ENCODE measurements around the gene EXOSC9. TPM values are rescaled to one million over a fixed set of nuclear protein-coding genes. Genes with fewer than 3 reads are reported as not detected.

Gene EXOSC9
- total and polyA plus RNA-seq, 2 experiments from 2014 or later: 71.9 to 105 TPM

DNA sequence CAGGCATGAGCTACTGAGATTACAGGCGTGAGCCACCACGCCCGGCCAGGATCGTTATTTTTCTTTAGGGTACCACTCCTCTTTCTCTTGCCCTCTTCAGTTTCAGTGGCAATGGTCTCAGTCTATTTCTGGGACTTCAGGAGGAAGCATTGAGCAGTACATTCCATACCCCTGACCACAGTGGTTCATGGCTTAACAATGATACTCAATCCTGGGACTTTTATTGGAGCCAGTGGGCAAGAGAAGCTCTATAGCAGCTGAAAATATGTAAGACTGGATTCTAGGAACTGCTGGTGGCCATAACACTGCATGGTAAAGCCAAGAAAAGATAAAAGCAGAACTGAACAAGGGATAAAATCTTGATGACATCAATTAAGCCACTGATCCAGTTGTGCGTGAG lies 28.4 kb downstream of the EXOSC9 start:
- TF ChIP-seq, protein P1, sequence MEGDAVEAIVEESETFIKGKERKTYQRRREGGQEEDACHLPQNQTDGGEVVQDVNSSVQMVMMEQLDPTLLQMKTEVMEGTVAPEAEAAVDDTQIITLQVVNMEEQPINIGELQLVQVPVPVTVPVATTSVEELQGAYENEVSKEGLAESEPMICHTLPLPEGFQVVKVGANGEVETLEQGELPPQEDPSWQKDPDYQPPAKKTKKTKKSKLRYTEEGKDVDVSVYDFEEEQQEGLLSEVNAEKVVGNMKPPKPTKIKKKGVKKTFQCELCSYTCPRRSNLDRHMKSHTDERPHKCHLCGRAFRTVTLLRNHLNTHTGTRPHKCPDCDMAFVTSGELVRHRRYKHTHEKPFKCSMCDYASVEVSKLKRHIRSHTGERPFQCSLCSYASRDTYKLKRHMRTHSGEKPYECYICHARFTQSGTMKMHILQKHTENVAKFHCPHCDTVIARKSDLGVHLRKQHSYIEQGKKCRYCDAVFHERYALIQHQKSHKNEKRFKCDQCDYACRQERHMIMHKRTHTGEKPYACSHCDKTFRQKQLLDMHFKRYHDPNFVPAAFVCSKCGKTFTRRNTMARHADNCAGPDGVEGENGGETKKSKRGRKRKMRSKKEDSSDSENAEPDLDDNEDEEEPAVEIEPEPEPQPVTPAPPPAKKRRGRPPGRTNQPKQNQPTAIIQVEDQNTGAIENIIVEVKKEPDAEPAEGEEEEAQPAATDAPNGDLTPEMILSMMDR (conservative IDR thresholded peaks at IDR 0.05; ENCODE audit: low read depth in 2 of 2): no peak
- no peak for TF ChIP-seq ZNF331 (CRISPR knock-in tag; IDR thresholded peaks at IDR 0.05; ENCODE audit: low read depth)
- no peak for TF ChIP-seq EZH2phosphoT487 (IDR thresholded peaks at IDR 0.05; ENCODE audit: unreplicated experiment)
- no peak for TF ChIP-seq ZNF114 (CRISPR knock-in tag; IDR thresholded peaks at IDR 0.05)
- TF ChIP-seq, protein P2, sequence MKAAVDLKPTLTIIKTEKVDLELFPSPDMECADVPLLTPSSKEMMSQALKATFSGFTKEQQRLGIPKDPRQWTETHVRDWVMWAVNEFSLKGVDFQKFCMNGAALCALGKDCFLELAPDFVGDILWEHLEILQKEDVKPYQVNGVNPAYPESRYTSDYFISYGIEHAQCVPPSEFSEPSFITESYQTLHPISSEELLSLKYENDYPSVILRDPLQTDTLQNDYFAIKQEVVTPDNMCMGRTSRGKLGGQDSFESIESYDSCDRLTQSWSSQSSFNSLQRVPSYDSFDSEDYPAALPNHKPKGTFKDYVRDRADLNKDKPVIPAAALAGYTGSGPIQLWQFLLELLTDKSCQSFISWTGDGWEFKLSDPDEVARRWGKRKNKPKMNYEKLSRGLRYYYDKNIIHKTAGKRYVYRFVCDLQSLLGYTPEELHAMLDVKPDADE (IDR thresholded peaks at IDR 0.05): no peak
- TF ChIP-seq, protein P3, sequence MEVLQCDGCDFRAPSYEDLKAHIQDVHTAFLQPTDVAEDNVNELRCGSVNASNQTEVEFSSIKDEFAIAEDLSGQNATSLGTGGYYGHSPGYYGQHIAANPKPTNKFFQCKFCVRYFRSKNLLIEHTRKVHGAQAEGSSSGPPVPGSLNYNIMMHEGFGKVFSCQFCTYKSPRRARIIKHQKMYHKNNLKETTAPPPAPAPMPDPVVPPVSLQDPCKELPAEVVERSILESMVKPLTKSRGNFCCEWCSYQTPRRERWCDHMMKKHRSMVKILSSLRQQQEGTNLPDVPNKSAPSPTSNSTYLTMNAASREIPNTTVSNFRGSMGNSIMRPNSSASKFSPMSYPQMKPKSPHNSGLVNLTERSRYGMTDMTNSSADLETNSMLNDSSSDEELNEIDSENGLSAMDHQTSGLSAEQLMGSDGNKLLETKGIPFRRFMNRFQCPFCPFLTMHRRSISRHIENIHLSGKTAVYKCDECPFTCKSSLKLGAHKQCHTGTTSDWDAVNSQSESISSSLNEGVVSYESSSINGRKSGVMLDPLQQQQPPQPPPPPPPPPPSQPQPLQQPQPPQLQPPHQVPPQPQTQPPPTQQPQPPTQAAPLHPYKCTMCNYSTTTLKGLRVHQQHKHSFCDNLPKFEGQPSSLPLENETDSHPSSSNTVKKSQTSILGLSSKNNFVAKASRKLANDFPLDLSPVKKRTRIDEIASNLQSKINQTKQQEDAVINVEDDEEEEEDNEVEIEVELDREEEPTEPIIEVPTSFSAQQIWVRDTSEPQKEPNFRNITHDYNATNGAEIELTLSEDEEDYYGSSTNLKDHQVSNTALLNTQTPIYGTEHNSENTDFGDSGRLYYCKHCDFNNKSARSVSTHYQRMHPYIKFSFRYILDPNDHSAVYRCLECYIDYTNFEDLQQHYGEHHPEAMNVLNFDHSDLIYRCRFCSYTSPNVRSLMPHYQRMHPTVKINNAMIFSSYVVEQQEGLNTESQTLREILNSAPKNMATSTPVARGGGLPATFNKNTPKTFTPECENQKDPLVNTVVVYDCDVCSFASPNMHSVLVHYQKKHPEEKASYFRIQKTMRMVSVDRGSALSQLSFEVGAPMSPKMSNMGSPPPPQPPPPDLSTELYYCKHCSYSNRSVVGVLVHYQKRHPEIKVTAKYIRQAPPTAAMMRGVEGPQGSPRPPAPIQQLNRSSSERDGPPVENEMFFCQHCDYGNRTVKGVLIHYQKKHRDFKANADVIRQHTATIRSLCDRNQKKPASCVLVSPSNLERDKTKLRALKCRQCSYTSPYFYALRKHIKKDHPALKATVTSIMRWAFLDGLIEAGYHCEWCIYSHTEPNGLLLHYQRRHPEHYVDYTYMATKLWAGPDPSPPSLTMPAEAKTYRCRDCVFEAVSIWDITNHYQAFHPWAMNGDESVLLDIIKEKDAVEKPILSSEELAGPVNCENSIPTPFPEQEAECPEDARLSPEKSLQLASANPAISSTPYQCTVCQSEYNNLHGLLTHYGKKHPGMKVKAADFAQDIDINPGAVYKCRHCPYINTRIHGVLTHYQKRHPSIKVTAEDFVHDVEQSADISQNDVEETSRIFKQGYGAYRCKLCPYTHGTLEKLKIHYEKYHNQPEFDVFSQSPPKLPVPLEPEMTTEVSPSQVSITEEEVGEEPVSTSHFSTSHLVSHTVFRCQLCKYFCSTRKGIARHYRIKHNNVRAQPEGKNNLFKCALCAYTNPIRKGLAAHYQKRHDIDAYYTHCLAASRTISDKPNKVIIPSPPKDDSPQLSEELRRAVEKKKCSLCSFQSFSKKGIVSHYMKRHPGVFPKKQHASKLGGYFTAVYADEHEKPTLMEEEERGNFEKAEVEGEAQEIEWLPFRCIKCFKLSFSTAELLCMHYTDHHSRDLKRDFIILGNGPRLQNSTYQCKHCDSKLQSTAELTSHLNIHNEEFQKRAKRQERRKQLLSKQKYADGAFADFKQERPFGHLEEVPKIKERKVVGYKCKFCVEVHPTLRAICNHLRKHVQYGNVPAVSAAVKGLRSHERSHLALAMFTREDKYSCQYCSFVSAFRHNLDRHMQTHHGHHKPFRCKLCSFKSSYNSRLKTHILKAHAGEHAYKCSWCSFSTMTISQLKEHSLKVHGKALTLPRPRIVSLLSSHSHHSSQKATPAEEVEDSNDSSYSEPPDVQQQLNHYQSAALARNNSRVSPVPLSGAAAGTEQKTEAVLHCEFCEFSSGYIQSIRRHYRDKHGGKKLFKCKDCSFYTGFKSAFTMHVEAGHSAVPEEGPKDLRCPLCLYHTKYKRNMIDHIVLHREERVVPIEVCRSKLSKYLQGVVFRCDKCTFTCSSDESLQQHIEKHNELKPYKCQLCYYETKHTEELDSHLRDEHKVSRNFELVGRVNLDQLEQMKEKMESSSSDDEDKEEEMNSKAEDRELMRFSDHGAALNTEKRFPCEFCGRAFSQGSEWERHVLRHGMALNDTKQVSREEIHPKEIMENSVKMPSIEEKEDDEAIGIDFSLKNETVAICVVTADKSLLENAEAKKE (CRISPR knock-in tag; IDR thresholded peaks at IDR 0.05): no peak
- TF ChIP-seq EZH2 (IDR thresholded peaks at IDR 0.05; ENCODE audit: low read depth, unreplicated experiment): no peak
- TF ChIP-seq, protein P4, sequence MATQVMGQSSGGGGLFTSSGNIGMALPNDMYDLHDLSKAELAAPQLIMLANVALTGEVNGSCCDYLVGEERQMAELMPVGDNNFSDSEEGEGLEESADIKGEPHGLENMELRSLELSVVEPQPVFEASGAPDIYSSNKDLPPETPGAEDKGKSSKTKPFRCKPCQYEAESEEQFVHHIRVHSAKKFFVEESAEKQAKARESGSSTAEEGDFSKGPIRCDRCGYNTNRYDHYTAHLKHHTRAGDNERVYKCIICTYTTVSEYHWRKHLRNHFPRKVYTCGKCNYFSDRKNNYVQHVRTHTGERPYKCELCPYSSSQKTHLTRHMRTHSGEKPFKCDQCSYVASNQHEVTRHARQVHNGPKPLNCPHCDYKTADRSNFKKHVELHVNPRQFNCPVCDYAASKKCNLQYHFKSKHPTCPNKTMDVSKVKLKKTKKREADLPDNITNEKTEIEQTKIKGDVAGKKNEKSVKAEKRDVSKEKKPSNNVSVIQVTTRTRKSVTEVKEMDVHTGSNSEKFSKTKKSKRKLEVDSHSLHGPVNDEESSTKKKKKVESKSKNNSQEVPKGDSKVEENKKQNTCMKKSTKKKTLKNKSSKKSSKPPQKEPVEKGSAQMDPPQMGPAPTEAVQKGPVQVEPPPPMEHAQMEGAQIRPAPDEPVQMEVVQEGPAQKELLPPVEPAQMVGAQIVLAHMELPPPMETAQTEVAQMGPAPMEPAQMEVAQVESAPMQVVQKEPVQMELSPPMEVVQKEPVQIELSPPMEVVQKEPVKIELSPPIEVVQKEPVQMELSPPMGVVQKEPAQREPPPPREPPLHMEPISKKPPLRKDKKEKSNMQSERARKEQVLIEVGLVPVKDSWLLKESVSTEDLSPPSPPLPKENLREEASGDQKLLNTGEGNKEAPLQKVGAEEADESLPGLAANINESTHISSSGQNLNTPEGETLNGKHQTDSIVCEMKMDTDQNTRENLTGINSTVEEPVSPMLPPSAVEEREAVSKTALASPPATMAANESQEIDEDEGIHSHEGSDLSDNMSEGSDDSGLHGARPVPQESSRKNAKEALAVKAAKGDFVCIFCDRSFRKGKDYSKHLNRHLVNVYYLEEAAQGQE (IDR thresholded peaks at IDR 0.05; ENCODE audit: unreplicated experiment): no peak
- no peak for TF ChIP-seq NANOG (IDR thresholded peaks at IDR 0.05; ENCODE audit: borderline replicate concordance)
- TF ChIP-seq POLR2AphosphoS5 (IDR thresholded peaks at IDR 0.05; ENCODE audit: low read depth): no peak
- no peak for TF ChIP-seq JUNB (IDR thresholded peaks at IDR 0.05; ENCODE audit: unreplicated experiment)
- no peak for TF ChIP-seq CREB1 (CRISPR knock-in tag; IDR thresholded peaks at IDR 0.05; ENCODE audit: low read depth)
- no peak for TF ChIP-seq STAT1 (IDR thresholded peaks at IDR 0.05; ENCODE audit: unreplicated experiment)
- H3K27me3 Mint-ChIP-seq (ENCODE audit: insufficient read depth, low read depth, poor library complexity): no peaks in the 10 kb centered on the region
- DNase-seq (ENCODE audit: low spot score): no peak

More for the DNA sequence above, 28.4 kb downstream of the EXOSC9 start:
- H3K4me2 ChIP-seq: no peak overlapping the region
- no peaks in the 10 kb centered on the region for H3K9me3 Mint-ChIP-seq
- H3K27me3 ChIP-seq (ENCODE audit: insufficient read depth): no peaks in the 10 kb centered on the region
- no peak for ATAC-seq
- H2AFZ ChIP-seq: no peak overlapping the region
- H3K4me3 ChIP-seq: no peak overlapping the region
- H3K9me2 ChIP-seq (ENCODE audit: insufficient read depth): no peaks in the 10 kb centered on the region
- H3K27ac Mint-ChIP-seq: no peak overlapping the region
- no peaks in the 10 kb centered on the region for H3K4me1 Mint-ChIP-seq
- H3K36me3 ChIP-seq (ENCODE audit: insufficient read depth): no peaks in the 10 kb centered on the region
- no peaks in the 10 kb centered on the region for H3F3A ChIP-seq (replicated peaks; ENCODE audit: low read depth)
- no peaks in the 10 kb centered on the region for H3K36me3 Mint-ChIP-seq (ENCODE audit: low read depth)
- no peaks in the 10 kb centered on the region for H4K20me1 ChIP-seq (replicated peaks; ENCODE audit: insufficient read depth)
- H3K79me2 ChIP-seq (replicated peaks; ENCODE audit: insufficient read depth): no peaks in the 10 kb centered on the region
- H3K27ac ChIP-seq (ENCODE audit: low read depth): no peak overlapping the region
- no peaks in the 10 kb centered on the region for H3K4me1 ChIP-seq (ENCODE audit: insufficient read depth)
- H3K4me3 Mint-ChIP-seq: no peak overlapping the region

All from GM23338 (cell line).